ENCODE data around the gene VPS35L. TPM values are rescaled to one million over a fixed set of nuclear protein-coding genes. Genes with fewer than 3 reads are reported as not detected.

The VPS35L gene
- polyA plus RNA-seq, 1 experiment: 83.2 TPM

GRCh38 chr16:19700319-19700781 lies 144.8 kb downstream of the VPS35L start:
- CTCF ChIA-PET: interaction anchor here (1.6 kb wide), 1 partner anchor 186 kb away, joined by 5 read pairs; no protein-coding TSS in a partner anchor
- no peak overlapping the region for H3K4me3 ChIP-seq (ENCODE audit: low read depth, low read length)
- H3K27me3 ChIP-seq (ENCODE audit: control insufficient read depth, insufficient read depth, low read length): no peaks in the 10 kb centered on the region
- TF ChIP-seq CTCF (IDR thresholded peaks at IDR 0.05; ENCODE audit: insufficient read depth, low read depth, low read length): no peak
- POLR2A ChIA-PET: interaction anchor here (0.6 kb wide), 1 partner anchor 34 kb away, joined by 18 read pairs; no protein-coding TSS in a partner anchor
- peaks cover 1% of the 10 kb centered on the region; the same call in 1 of the 2 replicates for H3K36me3 ChIP-seq (ENCODE audit: control insufficient read depth, insufficient read depth, low read length)
- no peak for DNase-seq (ENCODE audit: low read depth)

GRCh38 chr16:19701091-19701490 lies 145.6 kb downstream of the VPS35L start:
- H3K36me3 ChIP-seq (ENCODE audit: control insufficient read depth, insufficient read depth, low read length): peaks cover 4% of the 10 kb centered on the region; the same call in 1 of the 2 replicates
- CTCF ChIA-PET: no interaction called here
- H3K4me3 ChIP-seq (ENCODE audit: low read depth, low read length): no peak overlapping the region
- DNase-seq (ENCODE audit: low read depth): no peak
- POLR2A ChIA-PET: no interaction called here
- TF ChIP-seq CTCF (IDR thresholded peaks at IDR 0.05; ENCODE audit: insufficient read depth, low read depth, low read length): no peak
- H3K27me3 ChIP-seq (ENCODE audit: control insufficient read depth, insufficient read depth, low read length): no peaks in the 10 kb centered on the region

GRCh38 chr16:19703172-19703889 lies 147.8 kb downstream of the VPS35L start:
- H3K27me3 ChIP-seq (ENCODE audit: control insufficient read depth, insufficient read depth, low read length): no peaks in the 10 kb centered on the region
- DNase-seq (ENCODE audit: low read depth): no peak
- TF ChIP-seq CTCF (IDR thresholded peaks at IDR 0.05; ENCODE audit: insufficient read depth, low read depth, low read length): no peak
- ChIA-PET POLR2A (no interaction called here), CTCF (interaction anchor here (0.7 kb wide), 1 partner anchor 130 kb away, joined by 4 read pairs; no protein-coding TSS in a partner anchor)
- H3K4me3 ChIP-seq (ENCODE audit: low read depth, low read length): no peak overlapping the region
- peaks cover 2% of the 10 kb centered on the region; the same call in 1 of the 2 replicates for H3K36me3 ChIP-seq (ENCODE audit: control insufficient read depth, insufficient read depth, low read length)

- ChIA-PET CTCF (interaction anchor here (1.0 to 1.6 kb wide), 2 partner anchors 8 to 14 kb away, joined by 3 to 4 read pairs; partner anchors contain the start of genes IQCK and KNOP1), POLR2A (no interaction called here)
- Histone ChIP-seq H3K27me3 (ENCODE audit: control insufficient read depth, insufficient read depth, low read length) (no peaks in the 10 kb centered on the region), H3K36me3 (ENCODE audit: control insufficient read depth, insufficient read depth, low read length) (peaks cover 4% of the 10 kb centered on the region; the same call in 1 of the 2 replicates), H3K4me3 (ENCODE audit: low read depth, low read length) (no peak overlapping the region)
- TF ChIP-seq CTCF (IDR thresholded peaks at IDR 0.05; ENCODE audit: insufficient read depth, low read depth, low read length): no peak
- DNase-seq (ENCODE audit: low read depth): no peak
Measured at GRCh38 chr16:19704321-19705145, 149.0 kb downstream of the VPS35L start.

GRCh38 chr16:19705146-19705501 lies 149.6 kb downstream of the VPS35L start:
- no peak for DNase-seq (ENCODE audit: low read depth)
- POLR2A ChIA-PET: no interaction called here
- Histone ChIP-seq H3K4me3 (ENCODE audit: low read depth, low read length) (no peak overlapping the region), H3K27me3 (ENCODE audit: control insufficient read depth, insufficient read depth, low read length) (no peaks in the 10 kb centered on the region), H3K36me3 (ENCODE audit: control insufficient read depth, insufficient read depth, low read length) (peaks cover 4% of the 10 kb centered on the region)
- TF ChIP-seq CTCF (IDR thresholded peaks at IDR 0.05; ENCODE audit: insufficient read depth, low read depth, low read length): no peak
- CTCF ChIA-PET: interaction anchor here (1.0 to 1.6 kb wide), 2 partner anchors 9 to 13 kb away, joined by 3 to 4 read pairs; partner anchors contain the start of genes IQCK and KNOP1
